Sciatic nerve (tissue), 2 donors: ENCODE measurements around the gene GTSE1. TPM values are rescaled to one million over a fixed set of nuclear protein-coding genes. Genes with fewer than 3 reads are reported as not detected.

ENCODE experiments used
- ATAC-seq: fragments of 200-7000 bp; cut with Tn5 transposase; one replicate; pipeline ENCODE4 v1.9.1; 2020; ENCODE audit warnings: mild to moderate bottlenecking, moderate library complexity
- DNase-seq: peaks from one replicate; pipeline ENCODE4 v3.0.0-alpha.2; 2020; ENCODE audit warnings: low spot score
- intact Hi-C: fragments of 100-400 bp; cut with DNase I; formaldehyde crosslinking; loops from one replicate; pipeline ENCODE4 v1.14.2; 2022
- total RNA-seq: library from RNA; stranded (reverse); fragmentation: NEBNext Ultra II Directional; extraction: Animal tissue kit (Norgen Biotek cat#: 25700); gene quantifications from one replicate; pipeline ENCODE4 v1.2.1, GENCODE V29; 2021
- donor health status: DM: no; HTN: no; CAD: no.
- donor health status: DM: no; HTN: no; CAD: no.

The GTSE1 gene
- total RNA-seq, 1 donor from 2014 or later, result 0.49 TPM

DNA sequence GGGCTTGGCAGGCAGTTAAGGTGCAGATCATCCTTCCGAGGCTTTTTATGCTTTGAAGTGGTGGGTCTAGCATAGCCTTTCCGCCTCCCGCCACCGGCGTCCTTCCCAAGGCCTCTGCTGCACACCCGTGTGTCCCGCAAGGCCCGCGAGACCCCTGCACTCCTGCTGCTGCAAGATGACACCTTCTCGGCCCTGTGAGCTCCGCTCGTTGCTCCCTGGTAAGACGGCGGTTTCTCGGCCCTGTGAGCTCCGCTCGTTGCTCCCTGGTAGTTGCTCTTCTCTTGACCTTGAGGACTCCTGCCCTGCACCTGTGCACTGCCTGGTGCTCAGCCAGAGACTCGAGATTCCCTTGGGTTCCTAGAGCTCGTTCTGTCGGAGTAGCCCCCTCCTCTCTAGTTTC lies 21.0 kb downstream of the GTSE1 start:
- intact Hi-C loops, result loop anchor here (10.0 kb wide), 1 partner anchor 323 kb away; no protein-coding TSS in a partner anchor
- no peak for DNase-seq
- ATAC-seq, result no peak

DNA sequence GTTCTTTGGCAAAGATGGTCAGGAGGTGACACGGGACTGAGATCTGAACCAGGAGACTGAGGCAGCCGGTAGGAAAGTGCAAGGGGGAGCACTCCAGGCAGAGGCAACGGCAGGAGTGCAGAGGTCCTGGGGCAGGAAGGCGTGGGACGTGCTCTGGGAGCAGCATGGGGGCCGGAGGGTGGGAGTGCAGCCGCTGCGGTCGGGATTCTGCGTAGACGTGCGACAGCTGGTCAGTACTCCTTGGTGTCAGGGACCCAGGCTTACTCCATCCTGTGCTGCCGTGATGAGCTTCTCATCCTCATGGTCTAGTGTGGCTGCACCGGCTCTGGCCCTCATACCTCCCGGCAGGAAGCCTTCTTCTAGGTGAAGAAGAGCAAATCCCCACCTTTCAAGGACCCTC lies 21.9 kb downstream of the GTSE1 start:
- DNase-seq (no peak), ATAC-seq (no peak)
- intact Hi-C loops, result loop anchor here (10.0 kb wide), 1 partner anchor 324 kb away; no protein-coding TSS in a partner anchor

DNA sequence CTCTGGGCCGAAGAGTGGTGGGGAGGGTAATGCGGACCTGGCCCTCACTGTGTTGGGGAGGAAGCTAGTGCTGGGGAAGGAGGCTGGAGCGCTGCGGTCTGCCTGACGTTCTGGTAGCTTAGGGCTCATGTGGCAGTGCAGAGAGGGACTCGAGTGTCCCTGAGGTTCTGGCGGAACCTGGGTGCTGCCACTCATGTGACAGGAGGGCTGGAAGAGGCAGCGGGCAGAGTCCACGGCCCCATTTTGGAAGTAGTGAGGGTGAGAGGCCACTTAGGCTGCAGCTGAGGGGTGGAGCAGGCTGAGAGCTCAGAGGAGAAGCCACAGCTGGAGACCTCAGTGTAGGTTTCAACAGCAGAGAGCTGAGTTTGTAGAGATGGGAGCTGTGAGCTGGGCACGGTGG lies 22.6 kb downstream of the GTSE1 start:
- intact Hi-C loops, result loop anchor here (10.0 kb wide), 1 partner anchor 325 kb away; no protein-coding TSS in a partner anchor
- no peak for DNase-seq
- no peak for ATAC-seq

DNA sequence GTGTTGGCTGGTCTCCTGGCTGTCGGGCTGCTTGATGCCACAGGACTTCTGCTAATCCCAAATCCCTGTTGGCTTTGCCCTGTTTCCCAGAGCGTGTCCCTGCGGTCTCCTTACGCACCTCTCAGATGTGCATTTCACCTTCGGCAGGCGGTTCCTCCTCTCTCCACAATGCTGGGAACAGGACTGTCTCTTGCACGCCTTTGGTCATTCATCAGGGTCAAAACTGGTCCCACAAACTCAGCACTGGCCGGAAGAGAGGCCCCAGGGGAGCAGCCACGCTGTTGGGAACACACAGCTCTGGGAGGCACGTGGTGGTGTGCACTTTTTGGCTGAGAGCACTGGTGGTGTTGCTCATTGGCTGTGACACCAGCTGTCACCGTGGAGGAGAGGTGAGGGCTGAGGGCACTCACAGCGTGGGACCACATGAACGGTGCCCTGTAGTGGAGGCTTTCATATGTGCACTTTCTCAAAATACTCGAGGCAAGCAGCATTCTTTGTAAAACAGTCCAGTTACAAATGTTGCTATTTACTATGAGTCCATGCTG lies 23.6 kb downstream of the GTSE1 start:
- ATAC-seq (no peak), DNase-seq (no peak)
- intact Hi-C loops, result no loop called here

DNA sequence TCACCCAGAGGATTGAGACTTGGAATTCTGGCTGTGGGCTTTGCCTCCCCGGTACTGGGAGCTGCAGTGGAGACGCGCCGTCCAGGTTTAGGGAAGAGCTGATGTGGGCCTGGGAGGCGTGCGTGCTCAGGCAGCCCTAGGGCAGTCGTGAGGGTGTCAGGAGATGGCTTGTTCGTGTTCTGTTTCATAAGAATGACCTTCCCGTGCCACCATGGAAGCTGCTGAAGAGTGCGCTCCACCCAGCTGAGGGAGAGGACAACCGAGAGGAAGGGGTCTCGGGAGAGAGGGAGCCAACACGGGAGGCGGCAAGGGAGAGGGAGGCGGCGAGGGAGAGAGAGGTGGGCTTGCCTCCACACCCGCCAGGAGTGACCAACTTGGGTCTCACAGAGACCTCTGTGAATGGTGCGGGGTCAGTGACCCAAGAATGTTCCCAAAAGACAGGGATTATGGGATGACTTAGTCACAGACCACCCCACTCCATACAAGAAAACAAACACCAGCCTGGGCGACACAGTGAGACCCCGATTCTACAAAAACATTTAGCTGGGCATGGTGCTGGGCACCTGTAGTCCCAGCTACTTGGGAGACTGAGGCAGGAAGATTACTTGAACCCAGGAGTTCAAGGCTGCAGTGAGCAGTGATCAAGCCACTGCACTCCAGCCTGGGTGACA lies 24.2 kb downstream of the GTSE1 start:
- intact Hi-C loops, result no loop called here
- DNase-seq, result no peak
- no peak for ATAC-seq

DNA sequence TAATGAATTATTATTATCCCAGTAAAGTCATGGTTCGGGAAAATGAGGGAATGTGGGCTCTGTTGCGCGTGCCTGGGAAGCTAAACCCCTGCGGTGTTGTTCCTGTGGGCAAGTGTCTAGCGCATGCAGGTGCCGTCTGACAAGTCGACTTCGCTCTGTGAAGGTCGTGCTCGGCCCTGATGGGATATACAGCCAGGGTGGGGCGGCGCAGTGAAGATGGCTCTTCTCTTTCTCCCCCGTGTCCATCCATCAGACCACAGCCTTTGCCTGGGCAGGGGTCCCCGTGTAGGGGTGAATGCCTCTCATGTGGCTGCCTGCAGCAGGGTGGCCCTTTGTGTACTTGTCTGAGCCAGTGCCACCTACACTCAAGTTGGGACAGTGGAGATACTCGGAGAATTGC lies 26.0 kb downstream of the GTSE1 start:
- DNase-seq (no peak), ATAC-seq (no peak)
- intact Hi-C loops, result no loop called here

DNA sequence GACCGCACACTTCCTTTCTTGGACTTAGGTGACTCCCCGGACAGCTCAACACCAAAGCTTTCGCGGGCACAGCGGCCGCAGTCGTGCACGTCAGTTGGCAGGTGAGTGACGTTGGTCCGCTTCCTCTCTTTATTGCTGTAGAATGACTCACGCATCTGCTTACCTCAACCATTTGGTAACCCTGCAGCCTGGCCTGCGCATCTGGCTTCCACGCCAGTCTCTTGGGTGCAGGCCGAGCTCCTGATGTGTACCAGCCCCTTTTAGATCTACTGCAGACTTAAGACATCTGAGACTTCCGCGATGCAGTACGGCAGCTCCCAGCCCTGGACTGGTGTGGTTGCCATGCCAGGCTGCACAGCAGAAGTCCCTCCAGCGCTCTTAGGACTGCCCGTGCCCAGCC lies 26.5 kb downstream of the GTSE1 start:
- intact Hi-C loops, result no loop called here

DNA sequence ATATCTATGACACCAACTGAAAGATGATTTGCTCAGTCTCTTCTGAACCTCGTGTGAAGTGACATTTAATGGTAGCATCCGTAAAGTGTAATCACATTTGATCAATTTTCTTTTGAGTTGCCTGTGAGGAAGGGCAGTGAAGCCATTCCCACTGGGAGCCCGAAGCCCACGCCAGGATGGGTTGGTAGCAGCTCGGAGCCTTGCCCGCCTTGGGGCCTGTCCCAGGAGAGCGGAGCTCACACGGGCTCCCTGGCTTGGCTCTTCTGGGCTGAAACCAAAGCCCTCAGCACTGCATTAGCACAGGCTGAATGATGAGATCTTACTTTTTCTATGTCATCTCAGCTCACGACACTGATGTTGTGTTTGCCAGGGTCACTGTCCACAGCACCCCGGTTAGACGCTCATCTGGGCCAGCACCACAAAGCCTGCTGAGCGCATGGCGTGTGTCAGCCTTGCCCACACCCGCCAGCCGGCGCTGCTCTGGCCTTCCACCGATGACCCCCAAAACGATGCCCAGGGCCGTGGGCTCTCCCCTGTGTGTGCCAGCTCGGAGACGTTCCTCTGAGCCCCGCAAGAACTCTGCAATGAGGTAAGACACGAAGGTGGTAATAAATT lies 29.5 kb downstream of the GTSE1 start:
- ATAC-seq, result no peak
- intact Hi-C loops, result no loop called here
- no peak for DNase-seq

More for the DNA sequence above, 26.5 kb downstream of the GTSE1 start:
- ATAC-seq (no peak), DNase-seq (no peak)

DNA sequence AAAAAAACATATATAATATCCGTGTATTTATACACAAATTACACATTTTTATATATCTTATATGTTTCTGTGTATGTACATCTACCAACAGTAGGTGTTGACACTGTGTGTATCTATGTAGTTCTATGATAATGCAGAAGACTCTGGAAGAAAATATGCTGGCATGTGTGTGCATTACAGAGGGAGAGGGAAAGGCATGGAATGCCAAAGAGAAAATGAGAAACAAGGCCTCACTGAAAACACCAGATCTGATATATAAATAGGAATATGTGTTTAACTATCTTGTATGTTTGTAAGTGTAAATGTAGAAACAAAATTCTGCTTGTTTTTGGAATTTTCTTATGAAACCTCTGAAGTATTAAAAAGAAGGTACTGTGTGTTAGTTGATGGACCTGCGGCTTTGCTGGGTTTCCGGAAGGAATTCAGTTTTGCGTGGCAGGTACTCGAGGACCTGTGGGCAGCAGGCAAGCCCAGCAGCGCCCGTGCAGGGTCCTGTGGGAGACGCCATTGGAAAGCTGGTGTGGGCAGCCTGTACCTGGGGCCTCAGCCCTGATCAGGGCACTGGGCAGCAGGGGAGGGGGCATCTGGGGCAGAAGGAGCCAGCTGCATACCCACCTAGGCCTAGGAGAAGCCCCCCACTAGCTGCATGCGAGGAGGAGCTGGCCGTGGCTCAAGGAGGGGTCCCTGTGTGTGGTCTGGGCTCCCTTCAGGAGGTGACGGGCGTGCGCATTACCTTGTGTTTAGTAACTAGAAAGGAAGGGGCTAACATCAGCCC lies 31.2 kb downstream of the GTSE1 start:
- no peak for DNase-seq
- ATAC-seq, result no peak

DNA sequence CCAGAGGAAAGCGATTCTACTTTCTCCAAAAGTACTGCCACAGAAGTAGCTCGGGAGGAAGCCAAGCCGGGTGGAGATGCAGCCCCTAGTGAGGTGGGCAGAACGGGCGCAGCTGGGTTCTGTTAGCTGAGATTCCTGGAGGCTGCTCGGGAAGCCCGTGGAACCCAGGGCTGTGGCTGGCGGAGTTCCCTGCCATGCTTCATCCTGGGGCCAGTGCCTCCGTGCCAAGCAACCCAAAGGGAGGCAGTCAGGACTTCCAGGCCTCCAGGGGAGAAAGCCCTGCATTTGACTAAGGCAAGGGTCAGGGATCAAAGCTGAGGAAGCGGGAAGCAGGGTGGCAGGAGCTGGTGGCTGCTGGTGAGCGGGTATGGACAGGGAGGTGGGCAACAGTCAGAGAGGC lies 32.1 kb downstream of the GTSE1 start:
- intact Hi-C loops, result no loop called here
- DNase-seq (no peak), ATAC-seq (no peak)

More for the DNA sequence above, 31.2 kb downstream of the GTSE1 start:
- intact Hi-C loops, result no loop called here

DNA sequence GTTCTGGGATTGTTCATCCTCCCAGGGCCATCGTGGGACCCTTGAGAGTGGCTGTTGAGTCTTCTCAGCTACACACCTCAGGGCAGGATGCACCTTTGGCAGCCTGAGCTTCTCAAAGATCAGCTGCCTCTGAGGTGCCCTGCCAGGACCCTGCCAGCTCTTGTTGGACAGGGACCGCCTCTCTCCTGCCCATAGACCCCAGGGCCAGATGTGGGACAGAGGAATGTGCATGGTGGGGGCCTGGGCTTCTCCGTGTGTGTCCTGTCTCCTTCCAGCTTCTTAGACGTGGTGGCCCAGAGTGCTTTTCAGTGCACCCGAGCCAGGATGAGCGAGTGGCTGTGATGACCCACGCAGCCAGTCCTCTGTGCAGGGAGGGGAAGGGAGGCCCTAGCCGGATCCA lies 32.9 kb downstream of the GTSE1 start:
- no peak for DNase-seq
- intact Hi-C loops, result no loop called here
- no peak for ATAC-seq

DNA sequence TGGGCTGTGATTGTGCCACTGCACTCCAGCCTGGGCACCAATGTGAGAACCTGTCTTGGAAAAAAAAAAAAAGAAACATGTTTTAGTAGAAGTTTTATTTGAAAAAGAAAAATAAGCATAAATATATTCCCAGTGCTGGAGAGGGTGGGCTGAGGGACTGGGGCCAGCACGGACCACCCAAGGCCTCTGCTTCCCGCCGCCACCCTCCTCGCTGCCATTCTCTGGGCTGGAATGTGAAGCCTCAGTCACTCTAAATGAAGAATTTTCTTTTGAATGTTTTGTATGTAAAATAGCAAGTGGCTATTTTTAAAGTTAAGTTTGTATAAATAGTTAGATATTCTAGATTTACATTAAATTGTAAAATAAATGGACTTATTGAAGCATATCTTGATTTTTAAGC lies 33.8 kb downstream of the GTSE1 start:
- no peak for ATAC-seq
- DNase-seq, result no peak
- intact Hi-C loops, result no loop called here

DNA sequence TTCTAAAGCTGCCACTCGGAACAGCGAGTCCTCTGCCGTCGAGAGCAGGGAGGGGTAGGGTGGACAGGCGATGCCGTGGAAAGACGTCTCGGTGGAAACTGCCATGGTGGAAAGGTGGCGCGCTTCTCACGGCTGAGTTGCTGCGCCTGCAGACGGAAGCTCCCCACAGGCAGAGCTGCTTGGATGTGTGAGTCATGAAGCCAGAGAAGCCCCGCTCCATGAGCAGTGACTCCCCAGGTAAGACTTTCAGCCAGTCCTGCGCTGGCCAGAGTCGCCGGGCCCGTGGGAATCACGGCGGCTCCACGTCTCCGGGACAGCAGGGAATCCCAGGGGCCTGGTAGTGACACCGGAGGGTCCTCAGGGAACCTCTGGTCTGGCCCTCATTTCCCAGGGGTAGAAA lies 34.8 kb downstream of the GTSE1 start:
- DNase-seq (no peak), ATAC-seq (no peak)
- intact Hi-C loops, result no loop called here

DNA sequence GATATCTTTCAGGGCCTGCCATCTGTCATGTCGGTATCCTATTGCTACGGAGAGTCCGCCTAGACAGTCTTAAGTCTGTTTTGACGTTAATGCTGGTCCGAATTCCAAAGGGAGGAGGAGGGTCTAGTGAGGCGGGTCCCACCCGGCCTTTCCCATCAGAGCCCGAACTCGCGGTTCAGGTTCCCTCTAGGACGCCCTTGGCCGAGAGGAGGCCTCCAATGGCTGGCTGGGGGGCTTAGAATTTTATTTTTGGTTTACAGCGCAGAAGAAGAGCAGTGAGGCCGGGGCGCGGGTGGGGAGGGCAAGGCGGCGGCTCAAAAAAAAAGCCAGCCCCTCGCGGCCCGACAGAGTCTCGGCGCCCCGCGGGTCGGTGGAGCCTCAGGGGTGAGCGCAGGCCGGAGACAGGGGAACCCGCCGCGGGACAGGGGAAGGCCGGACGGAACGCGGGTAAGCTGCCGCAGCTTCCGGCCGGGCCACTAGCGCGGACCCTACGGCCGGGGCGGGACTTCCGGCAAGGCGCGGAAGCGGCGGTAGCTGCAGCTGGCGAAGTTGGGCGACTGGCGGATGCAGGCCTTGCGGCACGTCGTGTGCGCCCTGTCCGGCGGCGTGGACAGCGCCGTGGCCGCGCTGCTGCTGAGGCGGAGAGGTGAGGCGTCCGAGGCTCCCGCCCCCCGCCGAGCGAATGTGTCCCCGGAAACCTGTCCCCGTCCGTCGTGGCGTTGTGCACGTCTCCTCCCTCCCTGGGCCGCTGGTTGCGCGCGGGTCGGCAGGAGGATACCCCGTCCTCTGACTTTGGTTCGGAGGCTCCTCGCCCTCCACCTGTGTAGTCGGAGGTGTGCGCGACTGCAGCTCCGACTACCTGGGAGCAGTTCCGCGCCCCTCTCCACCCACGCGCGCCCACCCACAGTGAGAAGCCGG lies 38.8 kb downstream of the GTSE1 start, which contains the start of gene TRMU:
Gene TRMU, plus strand, starts transcription at position 514 of the 918 bp plus-strand sequence. Its CDS starts 51 bp downstream, at position 565.
- intact Hi-C loops, result no loop called here
- ATAC-seq (peak; percentile 96), DNase-seq (peak; percentile 90)

DNA sequence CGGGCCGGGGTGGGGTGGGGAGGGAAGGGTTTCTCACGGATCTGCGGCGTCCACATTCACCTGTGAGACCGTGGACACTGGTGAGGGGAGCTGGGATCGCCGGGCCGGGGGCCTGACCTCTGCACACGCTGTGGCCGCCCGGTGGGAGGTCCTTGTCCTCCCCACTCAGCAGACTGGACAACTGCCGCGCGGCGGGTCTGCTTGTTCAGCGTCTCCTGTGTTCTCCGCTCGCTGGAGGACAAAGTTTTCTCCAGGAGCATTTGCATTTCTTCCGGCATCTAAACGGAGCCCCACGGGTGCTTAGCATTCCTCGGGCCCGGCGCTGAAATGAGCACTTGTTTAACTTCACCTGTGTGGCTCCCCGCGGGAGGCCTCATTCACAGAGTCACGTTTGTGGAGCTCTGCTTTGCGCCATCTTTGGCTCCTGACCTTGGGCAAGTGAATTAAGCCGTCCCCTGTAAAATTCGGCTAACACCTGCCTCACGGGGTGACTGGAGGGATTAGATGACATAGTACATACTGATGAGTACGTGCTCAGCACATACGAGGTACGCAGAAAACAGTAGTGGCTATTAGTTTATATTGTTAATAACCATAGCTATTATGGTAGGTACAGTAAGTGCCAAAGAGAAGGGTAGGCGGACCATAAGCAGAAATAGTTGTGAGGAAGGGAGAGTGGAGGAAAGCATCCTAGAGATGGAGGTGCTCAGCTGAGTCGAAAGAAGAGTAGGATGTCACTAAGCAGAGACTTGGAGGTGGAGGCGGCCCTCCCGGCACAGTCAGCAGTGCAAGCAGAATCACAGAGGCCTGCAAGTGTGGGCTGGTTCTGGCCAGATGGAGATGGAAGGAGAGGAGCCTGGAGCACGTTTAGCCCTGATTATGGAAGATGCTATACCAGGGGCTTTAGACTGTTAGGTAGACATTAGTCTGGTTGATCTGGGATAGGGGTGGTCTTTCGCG lies 39.7 kb downstream of the GTSE1 start:
- ATAC-seq, result peak; percentile 34
- intact Hi-C loops, result no loop called here
- no peak for DNase-seq

DNA sequence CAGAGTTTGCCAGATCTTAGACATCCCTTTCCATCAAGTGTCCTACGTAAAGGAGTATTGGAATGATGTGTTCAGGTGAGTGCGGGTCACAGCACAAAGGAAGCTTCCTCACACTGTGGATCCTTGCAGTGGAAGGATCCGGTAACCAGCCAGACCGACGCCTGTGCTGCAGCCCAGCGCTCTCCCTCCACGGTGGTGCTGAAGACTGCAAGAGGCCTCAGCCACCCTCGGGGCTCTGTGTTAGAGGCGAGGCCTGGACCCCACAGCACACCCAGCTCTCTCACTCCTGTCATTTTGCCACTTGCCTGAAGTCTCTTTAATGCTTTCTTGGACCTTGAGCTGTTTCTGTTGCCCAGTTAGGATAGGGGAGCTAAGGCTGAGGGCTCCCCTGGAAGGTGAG lies 41.2 kb downstream of the GTSE1 start:
- intact Hi-C loops, result no loop called here
- DNase-seq, result no peak

DNA sequence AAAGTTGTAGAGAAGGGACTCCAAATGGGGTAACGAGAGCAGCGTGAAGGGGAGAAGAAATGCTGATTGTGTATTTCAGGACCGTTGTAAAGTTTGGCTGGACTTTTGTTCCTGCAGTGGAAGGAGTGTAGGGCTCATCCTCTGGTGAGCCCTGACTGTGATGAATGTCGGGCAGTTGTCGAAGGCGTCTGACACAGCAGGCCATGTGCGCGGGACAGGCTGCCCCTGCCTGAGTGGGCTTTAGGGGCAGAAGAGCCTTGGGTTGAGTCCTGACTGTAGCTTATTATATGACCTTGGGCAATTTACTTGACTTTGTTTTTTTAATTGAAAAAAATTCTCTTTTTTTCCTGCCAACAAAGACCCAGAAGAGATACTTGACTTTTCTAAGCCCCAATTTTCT lies 42.0 kb downstream of the GTSE1 start:
- no peak for ATAC-seq
- intact Hi-C loops, result no loop called here
- no peak for DNase-seq

More for the DNA sequence above, 41.2 kb downstream of the GTSE1 start:
- no peak for ATAC-seq

DNA sequence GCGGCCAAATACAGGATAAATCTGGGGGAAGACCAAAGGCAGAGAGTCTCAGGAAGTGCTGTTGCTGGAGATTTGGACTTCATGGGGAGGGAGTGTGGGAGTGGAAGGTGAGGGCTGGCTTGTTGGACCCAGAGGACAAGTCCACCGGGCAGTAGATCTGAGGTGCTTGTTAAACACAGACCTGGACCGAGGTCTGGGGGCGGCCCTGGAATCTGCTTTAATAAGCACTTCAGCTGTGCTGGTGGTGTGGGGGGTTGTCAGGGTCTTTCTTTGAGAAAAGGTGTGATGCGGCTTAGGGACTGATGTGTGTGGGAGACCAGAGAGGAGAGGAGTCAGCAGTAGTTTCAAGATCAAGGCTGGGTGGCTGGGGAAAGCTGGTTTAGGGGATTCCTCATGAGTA lies 43.3 kb downstream of the GTSE1 start:
- DNase-seq (no peak), ATAC-seq (no peak)
- intact Hi-C loops, result no loop called here
